Vagina (tissue), 2 donors: Measurements from ENCODE around the gene FGF14. TPM values are rescaled to one million over a fixed set of nuclear protein-coding genes. Genes with fewer than 3 reads are reported as not detected.

Experiments used
- DNase-seq, 2 donors: peaks; one replicate each; pipeline ENCODE4 v3.0.0-alpha.2; 2017; ENCODE audit errors: extremely low spot score in 2 of 2
- H3K27ac ChIP-seq: fragments of 200-600 bp; sonication (generic); one replicate; pipeline ENCODE4 v1.5.1; 2019
- H3K27me3 ChIP-seq: fragments of 200-600 bp; sonication (generic); one replicate; pipeline ENCODE4 v1.5.1; 2019
- H3K36me3 ChIP-seq, 2 donors: fragments of 200-600 bp; sonication (generic); one replicate each; pipeline ENCODE4 v1.5.1; 2017 to 2019
- H3K4me1 ChIP-seq: fragments of 200-600 bp; sonication (generic); one replicate; pipeline ENCODE4 v1.5.1; 2019
- H3K4me3 ChIP-seq, 2 donors: fragments of 200-600 bp; sonication (generic); 1 replicate in 1 of 2; 2 replicates in 1 of 2; pipeline ENCODE4 v1.5.1; 2016 to 2019
- H3K9me3 ChIP-seq: fragments of 200-600 bp; sonication (generic); one replicate; pipeline ENCODE4 v1.5.1; 2019
- POLR2A ChIP-seq, 2 donors: fragments of 450-650 bp; IDR thresholded peaks; one replicate each; pipeline ENCODE4 v1.6.1; 2017; ENCODE audit warnings: antibody characterized with exemption in 2 of 2, mild to moderate bottlenecking in 2 of 2, moderate library complexity in 2 of 2
- POLR2AphosphoS5 ChIP-seq, 2 donors: sonication (generic); formaldehyde crosslinking; IDR thresholded peaks; one replicate each; pipeline ENCODE4 v1.9.0; 2017; ENCODE audit warnings: antibody characterized with exemption in 2 of 2, mild to moderate bottlenecking in 2 of 2, low read depth in 1 of 2; ENCODE audit not compliant: insufficient read depth in 1 of 2
- intact Hi-C: fragments of 100-400 bp; cut with DNase I; formaldehyde crosslinking; loops from one replicate; pipeline ENCODE4 v1.15.1; 2023
- total RNA-seq: library from RNA; depleted of rRNA; stranded (reverse); fragments of >200 nt; gene quantifications from one replicate; pipeline ENCODE4 v1.2.3, GENCODE V29; 2016
- TF ChIP-seq, protein P1 (sequence below), 3 experiments: fragments of 450-650 bp in 2 of 3; fragments of 200-600 bp in 1 of 3; sonication (generic) in 1 of 3; IDR thresholded peaks; one replicate each; pipeline ENCODE4 v1.5.1; 2017 to 2019; ENCODE audit warnings: antibody characterized with exemption in 3 of 3, mild to moderate bottlenecking in 2 of 3, moderate library complexity in 2 of 3

Gene FGF14
- total RNA-seq, 1 donor from 2014 or later = 3.4 TPM

- Histone ChIP-seq H3K9me3 (no peaks in the 10 kb centered on the region), H3K4me1 (no peaks in the 10 kb centered on the region), H3K27ac (no peak overlapping the region), H3K27me3 (no peaks in the 10 kb centered on the region), H3K36me3 (no peaks in the 10 kb centered on the region), H3K4me3 (no peak overlapping the region)
- intact Hi-C loops = no loop called here
- TF ChIP-seq, protein P1, sequence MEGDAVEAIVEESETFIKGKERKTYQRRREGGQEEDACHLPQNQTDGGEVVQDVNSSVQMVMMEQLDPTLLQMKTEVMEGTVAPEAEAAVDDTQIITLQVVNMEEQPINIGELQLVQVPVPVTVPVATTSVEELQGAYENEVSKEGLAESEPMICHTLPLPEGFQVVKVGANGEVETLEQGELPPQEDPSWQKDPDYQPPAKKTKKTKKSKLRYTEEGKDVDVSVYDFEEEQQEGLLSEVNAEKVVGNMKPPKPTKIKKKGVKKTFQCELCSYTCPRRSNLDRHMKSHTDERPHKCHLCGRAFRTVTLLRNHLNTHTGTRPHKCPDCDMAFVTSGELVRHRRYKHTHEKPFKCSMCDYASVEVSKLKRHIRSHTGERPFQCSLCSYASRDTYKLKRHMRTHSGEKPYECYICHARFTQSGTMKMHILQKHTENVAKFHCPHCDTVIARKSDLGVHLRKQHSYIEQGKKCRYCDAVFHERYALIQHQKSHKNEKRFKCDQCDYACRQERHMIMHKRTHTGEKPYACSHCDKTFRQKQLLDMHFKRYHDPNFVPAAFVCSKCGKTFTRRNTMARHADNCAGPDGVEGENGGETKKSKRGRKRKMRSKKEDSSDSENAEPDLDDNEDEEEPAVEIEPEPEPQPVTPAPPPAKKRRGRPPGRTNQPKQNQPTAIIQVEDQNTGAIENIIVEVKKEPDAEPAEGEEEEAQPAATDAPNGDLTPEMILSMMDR (IDR thresholded peaks at IDR 0.05) = no peak
- TF ChIP-seq POLR2A (IDR thresholded peaks at IDR 0.05) = no peak
- DNase-seq = no peak
Measured at GRCh38 chr13:102299366-102299765, 102.5 kb downstream of the FGF14 start.

DNA sequence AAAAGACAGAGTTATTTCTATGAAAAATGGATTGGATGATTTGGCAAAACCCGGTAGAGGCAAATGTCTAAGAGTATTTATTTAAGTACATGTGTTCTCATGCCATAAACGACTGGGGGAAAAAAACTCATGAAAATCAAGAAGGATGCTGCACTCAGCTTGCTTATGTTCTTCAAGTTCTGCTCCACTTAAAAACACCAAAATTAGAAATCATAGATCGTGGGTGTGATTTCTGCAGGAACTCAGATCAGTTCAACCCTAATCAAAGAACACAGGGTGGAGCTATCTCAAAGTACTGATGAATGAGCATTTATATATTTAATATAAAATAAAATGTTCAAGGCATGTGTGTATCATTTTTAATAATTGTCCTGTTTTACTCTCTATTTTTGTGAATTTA is 103.8 kb downstream of the FGF14 start:
- Histone ChIP-seq H3K4me3 (no peak overlapping the region), H3K4me1 (no peaks in the 10 kb centered on the region), H3K36me3 (no peaks in the 10 kb centered on the region), H3K9me3 (no peaks in the 10 kb centered on the region), H3K27ac (no peak overlapping the region), H3K27me3 (no peaks in the 10 kb centered on the region)
- intact Hi-C loops = no loop called here
- TF ChIP-seq POLR2A (IDR thresholded peaks at IDR 0.05) (no peak), POLR2AphosphoS5 (IDR thresholded peaks at IDR 0.05; ENCODE audit: insufficient read depth in 1 of 2, low read depth in 1 of 2) (no peak)
- TF ChIP-seq, protein P1 (IDR thresholded peaks at IDR 0.05) = no peak
- no peak for DNase-seq

DNA sequence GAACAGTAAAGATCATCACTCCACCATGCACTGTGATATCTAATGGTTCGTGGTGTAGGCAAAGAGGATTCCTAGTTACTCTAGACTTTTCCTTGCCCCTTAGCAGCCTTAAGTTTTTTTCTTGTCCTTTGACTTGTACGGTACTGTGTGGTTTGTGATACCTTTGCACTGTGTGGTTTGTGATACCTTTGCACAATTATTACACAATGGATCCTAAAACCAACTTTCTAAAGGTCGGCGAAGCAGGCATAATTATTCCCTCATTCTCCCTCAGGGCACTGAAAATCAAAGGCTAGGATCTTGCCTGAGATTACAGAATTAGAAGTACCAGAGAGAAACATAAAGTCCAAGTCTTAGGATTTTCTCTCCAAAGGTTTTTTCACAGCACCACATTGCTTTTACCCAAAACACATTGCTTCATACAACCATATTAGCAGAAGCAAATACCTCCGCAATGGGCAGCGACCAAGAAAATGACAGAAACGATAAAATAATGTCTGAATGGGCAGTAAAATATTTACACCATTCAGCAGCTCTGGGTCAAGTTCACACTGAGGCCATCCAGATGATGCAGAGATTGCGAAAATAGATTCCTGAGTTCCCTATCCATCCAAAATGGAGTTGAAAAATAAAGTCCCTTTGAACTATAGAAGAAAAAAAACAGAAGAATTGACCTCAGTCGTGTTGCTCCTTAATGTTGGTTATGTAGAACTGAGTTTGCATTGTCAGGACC is 106.4 kb downstream of the FGF14 start:
- TF ChIP-seq POLR2A (IDR thresholded peaks at IDR 0.05) (no peak), POLR2AphosphoS5 (IDR thresholded peaks at IDR 0.05; ENCODE audit: insufficient read depth in 1 of 2, low read depth in 1 of 2) (no peak)
- TF ChIP-seq, protein P1 (IDR thresholded peaks at IDR 0.05) = no peak
- H3K36me3 ChIP-seq = no peaks in the 10 kb centered on the region
- no peaks in the 10 kb centered on the region for H3K9me3 ChIP-seq
- intact Hi-C loops = no loop called here
- H3K4me3 ChIP-seq = no peak overlapping the region
- H3K4me1 ChIP-seq = no peaks in the 10 kb centered on the region
- no peak overlapping the region for H3K27ac ChIP-seq
- DNase-seq = no peak
- no peaks in the 10 kb centered on the region for H3K27me3 ChIP-seq

- TF ChIP-seq POLR2A (IDR thresholded peaks at IDR 0.05) = no peak
- H3K36me3 ChIP-seq = no peaks in the 10 kb centered on the region
- no peaks in the 10 kb centered on the region for H3K4me1 ChIP-seq
- no peaks in the 10 kb centered on the region for H3K9me3 ChIP-seq
- H3K4me3 ChIP-seq = no peak overlapping the region
- no peaks in the 10 kb centered on the region for H3K27me3 ChIP-seq
- DNase-seq = no peak
- intact Hi-C loops = no loop called here
- no peak overlapping the region for H3K27ac ChIP-seq
Measured at GRCh38 chr13:102294407-102295018, 107.3 kb downstream of the FGF14 start.

DNA sequence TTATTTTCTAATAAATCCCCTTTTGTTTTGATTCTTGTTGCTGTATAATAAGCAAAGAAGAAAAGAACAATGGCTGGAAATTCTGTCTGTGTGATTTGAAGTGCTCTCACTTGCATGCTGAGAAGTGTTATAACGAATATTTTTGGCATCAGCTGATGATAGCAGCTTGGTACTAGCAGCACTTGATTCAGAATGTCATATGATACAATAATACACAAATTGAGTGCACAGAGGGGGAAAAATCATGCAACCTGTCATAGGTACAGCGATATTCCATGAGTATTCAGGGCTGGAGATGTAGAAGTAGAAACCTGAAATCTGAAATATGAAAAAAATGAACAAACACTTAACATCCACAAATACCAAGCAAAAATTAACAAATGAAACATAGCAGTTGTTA is 108.1 kb downstream of the FGF14 start:
- H3K27ac ChIP-seq = no peak overlapping the region
- H3K4me1 ChIP-seq = no peaks in the 10 kb centered on the region
- no peak for DNase-seq

More for the DNA sequence above, 108.1 kb downstream of the FGF14 start:
- no peak overlapping the region for H3K4me3 ChIP-seq
- H3K27me3 ChIP-seq = no peaks in the 10 kb centered on the region
- TF ChIP-seq POLR2A (IDR thresholded peaks at IDR 0.05) (no peak), POLR2AphosphoS5 (IDR thresholded peaks at IDR 0.05; ENCODE audit: insufficient read depth in 1 of 2, low read depth in 1 of 2) (no peak)
- TF ChIP-seq, protein P1 (IDR thresholded peaks at IDR 0.05) = no peak
- no peaks in the 10 kb centered on the region for H3K36me3 ChIP-seq
- no peaks in the 10 kb centered on the region for H3K9me3 ChIP-seq
- intact Hi-C loops = no loop called here
